H9 (cell line): Measurements from ENCODE around the gene CYP24A1. TPM values are rescaled to one million over a fixed set of nuclear protein-coding genes. Genes with fewer than 3 reads are reported as not detected.
A peak's percentile ranks its signal among the peaks of the same experiment; 100 is the strongest.

Source experiments
- DNase-seq: peaks from one replicate; pipeline ENCODE4 v3.0.0-alpha.2; 2017
- H2AFZ ChIP-seq: one replicate; pipeline ENCODE4 v1.6.1; 2013; ENCODE audit warnings: mild to moderate bottlenecking, low read length, control low read depth, moderate library complexity
- H2AK5ac ChIP-seq: 2 replicates; pipeline ENCODE4 v1.6.1; 2013; ENCODE audit warnings: low read length, control low read depth, mixed read lengths; ENCODE audit not compliant: insufficient read length
- H2BK120ac ChIP-seq: one replicate; pipeline ENCODE4 v1.6.1; 2013; ENCODE audit warnings: low read depth, mild to moderate bottlenecking, low read length, control low read depth, inconsistent platforms; ENCODE audit not compliant: poor library complexity, severe bottlenecking
- H2BK12ac ChIP-seq: 2 replicates; pipeline ENCODE4 v1.6.1; 2013; ENCODE audit warnings: low read length, control low read depth, mixed read lengths, low read depth; ENCODE audit not compliant: insufficient read length
- H2BK15ac ChIP-seq: 2 replicates; pipeline ENCODE4 v1.6.1; 2013; ENCODE audit warnings: low read depth, low read length, control low read depth
- H2BK20ac ChIP-seq: one replicate; pipeline ENCODE4 v1.6.1; 2013; ENCODE audit warnings: low read depth, mild to moderate bottlenecking, low read length, control low read depth, inconsistent platforms; ENCODE audit not compliant: poor library complexity, severe bottlenecking
- H2BK5ac ChIP-seq: 2 replicates; pipeline ENCODE4 v1.6.1; 2013; ENCODE audit warnings: low read length, control low read depth, mixed read lengths; ENCODE audit not compliant: insufficient read length
- H3K14ac ChIP-seq: 2 replicates; pipeline ENCODE4 v1.6.1; 2013; ENCODE audit warnings: low read length, control low read depth; ENCODE audit not compliant: insufficient read depth
- H3K18ac ChIP-seq: 2 replicates; pipeline ENCODE4 v1.6.1; 2013; ENCODE audit warnings: low read depth, mild to moderate bottlenecking, mixed read lengths, low read length, control low read depth; ENCODE audit not compliant: insufficient read length
- H3K23ac ChIP-seq: 2 replicates; pipeline ENCODE4 v1.6.1; 2013; ENCODE audit warnings: low read length, control low read depth, mixed read lengths, low read depth; ENCODE audit not compliant: insufficient read length
- H3K23me2 ChIP-seq: 2 replicates; pipeline ENCODE4 v1.6.1; 2013; ENCODE audit warnings: low read depth, mild to moderate bottlenecking, mixed read lengths, low read length, control low read depth; ENCODE audit not compliant: insufficient read length, poor library complexity, severe bottlenecking
- H3K27ac ChIP-seq: 2 replicates; pipeline ENCODE4 v1.5.1; 2013; ENCODE audit warnings: low read length, control low read depth, mixed read lengths, low read depth; ENCODE audit not compliant: insufficient read length
- H3K27me3 ChIP-seq: 2 replicates; pipeline ENCODE4 v1.6.1; 2013; ENCODE audit warnings: low read length, control low read depth, inconsistent platforms; ENCODE audit not compliant: insufficient read depth
- H3K4ac ChIP-seq: 2 replicates; pipeline ENCODE4 v1.6.1; 2013; ENCODE audit warnings: low read depth, mild to moderate bottlenecking, control low read depth, inconsistent platforms, low read length, moderate library complexity
- H3K4me1 ChIP-seq: 2 replicates; pipeline ENCODE4 v1.6.1; 2013; ENCODE audit warnings: low read length, control low read depth, inconsistent platforms; ENCODE audit not compliant: insufficient read depth
- H3K4me2 ChIP-seq: 2 replicates; pipeline ENCODE4 v1.6.1; 2013; ENCODE audit warnings: low read length, control low read depth, mixed read lengths; ENCODE audit not compliant: insufficient read length, insufficient read depth
- H3K56ac ChIP-seq: 2 replicates; pipeline ENCODE4 v1.6.1; 2013; ENCODE audit warnings: low read depth, mild to moderate bottlenecking, mixed read lengths, low read length, control low read depth; ENCODE audit not compliant: insufficient read length
- H3K79me1 ChIP-seq: 2 replicates; pipeline ENCODE4 v1.6.1; 2013; ENCODE audit warnings: low read depth, mild to moderate bottlenecking, moderate library complexity, low read length, control low read depth, inconsistent platforms; ENCODE audit not compliant: insufficient read depth, poor library complexity, severe bottlenecking
- H3K79me2 ChIP-seq: 2 replicates; pipeline ENCODE4 v1.6.1; 2013; ENCODE audit warnings: low read length, control low read depth, inconsistent platforms; ENCODE audit not compliant: insufficient read depth
- H3K9ac ChIP-seq: 2 replicates; pipeline ENCODE4 v1.6.1; 2013; ENCODE audit warnings: low read length, control low read depth, mixed read lengths; ENCODE audit not compliant: insufficient read length; ENCODE audit errors: extremely low read depth
- H3K9me3 ChIP-seq: one replicate; pipeline ENCODE4 v1.6.1; 2013; ENCODE audit warnings: low read depth, low read length, inconsistent platforms; ENCODE audit not compliant: control insufficient read depth
- H3T11ph ChIP-seq: one replicate; pipeline ENCODE4 v1.6.1; 2013; ENCODE audit warnings: mild to moderate bottlenecking, low read length, control low read depth, inconsistent platforms
- H4K20me1 ChIP-seq: one replicate; pipeline ENCODE4 v1.6.1; 2013; ENCODE audit not compliant: control insufficient read depth, insufficient read length, insufficient read depth
- H4K5ac ChIP-seq: 2 replicates; pipeline ENCODE4 v1.6.1; 2013; ENCODE audit warnings: low read depth, mild to moderate bottlenecking, mixed read lengths, low read length, control low read depth; ENCODE audit not compliant: insufficient read length
- H4K8ac ChIP-seq: replicated peaks from 2 replicates; pipeline ENCODE4 v1.6.1; 2013; ENCODE audit warnings: low read length, control low read depth, mixed read lengths, low read depth; ENCODE audit not compliant: insufficient read length
- H4K91ac ChIP-seq: 2 replicates; pipeline ENCODE4 v1.6.1; 2013; ENCODE audit warnings: low read depth, mild to moderate bottlenecking, moderate library complexity, mixed read lengths, low read length, control low read depth; ENCODE audit not compliant: insufficient read length
- H3K27ac Mint-ChIP-seq, 3 experiments: 2 replicates in 2 of 3; 3 replicates in 1 of 3; pipeline ENCODE4 v1.8.0; 2020 to 2021; ENCODE audit warnings: mixed read lengths in 3 of 3, mild to moderate bottlenecking in 1 of 3, moderate library complexity in 1 of 3
- H3K27me3 Mint-ChIP-seq: 2 replicates; pipeline ENCODE4 v1.8.0; 2021; ENCODE audit warnings: low read depth, mild to moderate bottlenecking, moderate library complexity, mixed read lengths
- H3K36me3 Mint-ChIP-seq, 3 experiments: 2 replicates in 2 of 3; 3 replicates in 1 of 3; pipeline ENCODE4 v1.8.0; 2020 to 2021; ENCODE audit warnings: low read depth in 3 of 3, mixed read lengths in 3 of 3; ENCODE audit not compliant: insufficient read depth in 1 of 3
- H3K4me1 Mint-ChIP-seq, 2 experiments: 2 replicates each; pipeline ENCODE4 v1.8.0; 2020; ENCODE audit warnings: mixed read lengths in 2 of 2
- H3K4me3 Mint-ChIP-seq, 2 experiments: 2 replicates in 1 of 2; 3 replicates in 1 of 2; pipeline ENCODE4 v1.8.0; 2020 to 2021; ENCODE audit warnings: mild to moderate bottlenecking in 2 of 2, mixed read lengths in 2 of 2, moderate library complexity in 1 of 2
- H3K9me3 Mint-ChIP-seq, 2 experiments: 2 replicates in 1 of 2; 3 replicates in 1 of 2; pipeline ENCODE4 v1.8.0; 2020; ENCODE audit warnings: mild to moderate bottlenecking in 2 of 2, mixed read lengths in 2 of 2, moderate library complexity in 1 of 2
- WGBS: extraction: QIAGEN DNeasy Blood & Tissue Kit; methylation state at CpG from one replicate; pipeline ENCODE4 v1.1.7; 2013; ENCODE audit warnings: missing lambda C conversion rate, low lambda C conversion rate, mixed read lengths; ENCODE audit not compliant: insufficient read length; ENCODE audit errors: extremely low coverage; 5-methylcytosine and 5-hydroxymethylcytosine counted together
- total RNA-seq: library from RNA; stranded (reverse); gene quantifications from 2 replicates; pipeline ENCODE4 v1.2.1, GENCODE V29; 2021
- TF ChIP-seq, protein P1 (sequence below): fragments of 200-600 bp; sonication (generic); conservative IDR thresholded peaks from 3 replicates; pipeline ENCODE4 v1.8.0; 2021; ENCODE audit warnings: antibody characterized with exemption, mild to moderate bottlenecking

Gene CYP24A1
- total RNA-seq, 1 experiment from 2014 or later, result not detected

DNA sequence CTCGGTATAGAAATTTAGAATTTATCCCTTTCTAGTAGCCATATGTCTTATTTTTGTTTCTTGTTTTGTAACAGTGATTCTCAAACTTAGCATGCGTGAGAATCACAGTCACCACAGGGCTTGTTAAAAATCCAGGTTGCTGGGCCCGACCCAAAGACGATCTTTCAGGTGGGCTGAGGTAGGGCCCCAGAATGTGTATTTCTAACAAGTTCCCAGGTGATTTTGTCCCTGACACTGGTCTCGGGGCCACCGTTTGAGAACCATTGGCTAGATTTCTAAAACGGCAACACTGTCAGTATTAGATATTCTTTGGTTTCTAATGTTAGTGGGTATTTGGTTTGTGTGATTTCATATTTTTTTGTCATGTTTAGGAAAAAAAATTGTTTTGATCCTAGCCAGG, 44.0 kb upstream of the CYP24A1 start:
- H3K18ac ChIP-seq, result no peak overlapping the region
- H3K36me3 Mint-ChIP-seq, result peaks cover 20 to 48% (median 38%) of the 10 kb centered on the region in 3 experiments; a peak in 6 of 7 replicates
- no peak for DNase-seq

More for the DNA sequence above, 44.0 kb upstream of the CYP24A1 start:
- no peak overlapping the region for H2BK12ac ChIP-seq
- WGBS, result no CpG with 5 or more reads among the region's 7 CpGs
- no peak overlapping the region for H2BK5ac ChIP-seq
- H4K5ac ChIP-seq, result no peak overlapping the region
- H2AK5ac ChIP-seq, result no peak overlapping the region
- H4K8ac ChIP-seq, result no peak overlapping the region
- H3K23ac ChIP-seq, result no peak overlapping the region
- TF ChIP-seq, protein P1, sequence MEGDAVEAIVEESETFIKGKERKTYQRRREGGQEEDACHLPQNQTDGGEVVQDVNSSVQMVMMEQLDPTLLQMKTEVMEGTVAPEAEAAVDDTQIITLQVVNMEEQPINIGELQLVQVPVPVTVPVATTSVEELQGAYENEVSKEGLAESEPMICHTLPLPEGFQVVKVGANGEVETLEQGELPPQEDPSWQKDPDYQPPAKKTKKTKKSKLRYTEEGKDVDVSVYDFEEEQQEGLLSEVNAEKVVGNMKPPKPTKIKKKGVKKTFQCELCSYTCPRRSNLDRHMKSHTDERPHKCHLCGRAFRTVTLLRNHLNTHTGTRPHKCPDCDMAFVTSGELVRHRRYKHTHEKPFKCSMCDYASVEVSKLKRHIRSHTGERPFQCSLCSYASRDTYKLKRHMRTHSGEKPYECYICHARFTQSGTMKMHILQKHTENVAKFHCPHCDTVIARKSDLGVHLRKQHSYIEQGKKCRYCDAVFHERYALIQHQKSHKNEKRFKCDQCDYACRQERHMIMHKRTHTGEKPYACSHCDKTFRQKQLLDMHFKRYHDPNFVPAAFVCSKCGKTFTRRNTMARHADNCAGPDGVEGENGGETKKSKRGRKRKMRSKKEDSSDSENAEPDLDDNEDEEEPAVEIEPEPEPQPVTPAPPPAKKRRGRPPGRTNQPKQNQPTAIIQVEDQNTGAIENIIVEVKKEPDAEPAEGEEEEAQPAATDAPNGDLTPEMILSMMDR, result no peak
- no peaks in the 10 kb centered on the region for H3K27me3 ChIP-seq
- no peaks in the 10 kb centered on the region for H3K9me3 ChIP-seq
- no peak overlapping the region for H3K56ac ChIP-seq
- H3K4ac ChIP-seq, result no peak overlapping the region
- no peak overlapping the region for H3K9ac ChIP-seq
- H3K4me3 Mint-ChIP-seq, result no peak overlapping the region
- no peak overlapping the region for H4K91ac ChIP-seq
- no peak overlapping the region for H2BK20ac ChIP-seq
- peaks cover 22 to 27% of the 10 kb centered on the region in 2 experiments for H3K4me1 Mint-ChIP-seq
- H3K27ac Mint-ChIP-seq, result peak overlapping the region in 1 of 3 experiments; percentile 67; a peak in 1 of 7 replicates
- peaks cover 4% of the 10 kb centered on the region; the same call in 1 of the 2 replicates for H3K79me2 ChIP-seq
- H3K14ac ChIP-seq, result no peak overlapping the region
- H2BK15ac ChIP-seq, result no peak overlapping the region
- no peak overlapping the region for H2AFZ ChIP-seq
- no peak overlapping the region for H3K4me2 ChIP-seq
- H3K27me3 Mint-ChIP-seq, result no peaks in the 10 kb centered on the region
- no peaks in the 10 kb centered on the region for H4K20me1 ChIP-seq
- H2BK120ac ChIP-seq, result no peak overlapping the region
- no peak overlapping the region for H3T11ph ChIP-seq
- H3K23me2 ChIP-seq, result no peaks in the 10 kb centered on the region
- H3K79me1 ChIP-seq, result peaks cover 3% of the 10 kb centered on the region
- H3K4me1 ChIP-seq, result peaks cover 5% of the 10 kb centered on the region; the same call in 1 of the 2 replicates
- no peaks in the 10 kb centered on the region for H3K9me3 Mint-ChIP-seq
- no peak overlapping the region for H3K27ac ChIP-seq
